ENCODE measurements around the gene LRMDA.

The LRMDA gene

GRCh38 chr10:75695994-75696393 is 264.6 kb downstream of the LRMDA start:
- Histone ChIP-seq H3F3A (ENCODE audit: low read depth) (no peaks in the 10 kb centered on the region), H4K20me1 (ENCODE audit: insufficient read depth, low read length, poor library complexity, severe bottlenecking) (no peaks in the 10 kb centered on the region), H3K9me3 (ENCODE audit: insufficient read depth, low read depth, low read length) (no peaks in the 10 kb centered on the region), H3K9ac (ENCODE audit: low read depth, low read length, poor library complexity, severe bottlenecking) (no peak overlapping the region), H3K79me2 (ENCODE audit: insufficient read depth, low read length) (no peaks in the 10 kb centered on the region), H2AFZ (ENCODE audit: low read length) (no peak overlapping the region), H3K4me1 (ENCODE audit: insufficient read depth, low read length, poor library complexity, severe bottlenecking) (no peaks in the 10 kb centered on the region), H3K4me2 (ENCODE audit: low read depth, low read length, poor library complexity, severe bottlenecking) (no peak overlapping the region), H3K4me3 (ENCODE audit: low read length, poor library complexity, severe bottlenecking) (no peak overlapping the region), H3K27me3 (ENCODE audit: insufficient read depth, low read length, poor library complexity, severe bottlenecking) (no peaks in the 10 kb centered on the region), H3K9me2 (replicated peaks; ENCODE audit: low read depth, low read length) (no peaks in the 10 kb centered on the region), H3K36me3 (ENCODE audit: insufficient read depth, low read length) (no peaks in the 10 kb centered on the region)
- TF ChIP-seq, protein P1, sequence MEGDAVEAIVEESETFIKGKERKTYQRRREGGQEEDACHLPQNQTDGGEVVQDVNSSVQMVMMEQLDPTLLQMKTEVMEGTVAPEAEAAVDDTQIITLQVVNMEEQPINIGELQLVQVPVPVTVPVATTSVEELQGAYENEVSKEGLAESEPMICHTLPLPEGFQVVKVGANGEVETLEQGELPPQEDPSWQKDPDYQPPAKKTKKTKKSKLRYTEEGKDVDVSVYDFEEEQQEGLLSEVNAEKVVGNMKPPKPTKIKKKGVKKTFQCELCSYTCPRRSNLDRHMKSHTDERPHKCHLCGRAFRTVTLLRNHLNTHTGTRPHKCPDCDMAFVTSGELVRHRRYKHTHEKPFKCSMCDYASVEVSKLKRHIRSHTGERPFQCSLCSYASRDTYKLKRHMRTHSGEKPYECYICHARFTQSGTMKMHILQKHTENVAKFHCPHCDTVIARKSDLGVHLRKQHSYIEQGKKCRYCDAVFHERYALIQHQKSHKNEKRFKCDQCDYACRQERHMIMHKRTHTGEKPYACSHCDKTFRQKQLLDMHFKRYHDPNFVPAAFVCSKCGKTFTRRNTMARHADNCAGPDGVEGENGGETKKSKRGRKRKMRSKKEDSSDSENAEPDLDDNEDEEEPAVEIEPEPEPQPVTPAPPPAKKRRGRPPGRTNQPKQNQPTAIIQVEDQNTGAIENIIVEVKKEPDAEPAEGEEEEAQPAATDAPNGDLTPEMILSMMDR (conservative IDR thresholded peaks at IDR 0.05; ENCODE audit: low read length), result no peak
- no peak for TF ChIP-seq EZH2phosphoT487 (IDR thresholded peaks at IDR 0.05; ENCODE audit: borderline replicate concordance)

DNA sequence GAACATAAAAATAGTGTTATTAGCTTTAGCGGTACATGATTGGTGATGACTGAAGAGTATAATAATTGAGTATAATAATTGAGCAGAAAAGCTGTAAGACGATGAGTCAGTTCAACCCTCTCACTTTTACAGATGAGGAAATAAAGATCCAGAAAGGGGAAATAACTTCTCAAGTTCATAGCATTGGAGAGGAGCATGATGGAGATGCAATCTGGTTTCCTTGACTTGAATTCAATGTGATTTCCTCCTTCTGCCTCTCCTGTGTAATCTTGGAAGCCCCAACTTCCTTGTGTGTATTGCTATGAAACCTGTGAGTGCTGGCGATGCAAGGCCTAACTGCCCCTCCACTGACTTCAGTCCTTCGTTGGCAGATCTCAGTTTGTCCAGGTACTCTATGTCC is 265.1 kb downstream of the LRMDA start:
- H4K20me1 ChIP-seq (ENCODE audit: insufficient read depth, low read length, poor library complexity, severe bottlenecking), result no peaks in the 10 kb centered on the region
- H3K9me3 ChIP-seq (ENCODE audit: insufficient read depth, low read depth, low read length), result no peaks in the 10 kb centered on the region
- no peaks in the 10 kb centered on the region for H3K36me3 ChIP-seq (ENCODE audit: insufficient read depth, low read length)
- H3F3A ChIP-seq (ENCODE audit: low read depth), result no peaks in the 10 kb centered on the region
- H3K27me3 ChIP-seq (ENCODE audit: insufficient read depth, low read length, poor library complexity, severe bottlenecking), result no peaks in the 10 kb centered on the region
- no peak overlapping the region for H3K9ac ChIP-seq (ENCODE audit: low read depth, low read length, poor library complexity, severe bottlenecking)
- no peak overlapping the region for H3K4me2 ChIP-seq (ENCODE audit: low read depth, low read length, poor library complexity, severe bottlenecking)
- H3K79me2 ChIP-seq (ENCODE audit: insufficient read depth, low read length), result no peaks in the 10 kb centered on the region
- no peak overlapping the region for H3K4me3 ChIP-seq (ENCODE audit: low read length, poor library complexity, severe bottlenecking)
- no peaks in the 10 kb centered on the region for H3K4me1 ChIP-seq (ENCODE audit: insufficient read depth, low read length, poor library complexity, severe bottlenecking)
- no peaks in the 10 kb centered on the region for H3K9me2 ChIP-seq (replicated peaks; ENCODE audit: low read depth, low read length)
- TF ChIP-seq EZH2phosphoT487 (IDR thresholded peaks at IDR 0.05; ENCODE audit: borderline replicate concordance), result no peak
- TF ChIP-seq, protein P1 (conservative IDR thresholded peaks at IDR 0.05; ENCODE audit: low read length), result no peak
- no peak overlapping the region for H2AFZ ChIP-seq (ENCODE audit: low read length)

DNA sequence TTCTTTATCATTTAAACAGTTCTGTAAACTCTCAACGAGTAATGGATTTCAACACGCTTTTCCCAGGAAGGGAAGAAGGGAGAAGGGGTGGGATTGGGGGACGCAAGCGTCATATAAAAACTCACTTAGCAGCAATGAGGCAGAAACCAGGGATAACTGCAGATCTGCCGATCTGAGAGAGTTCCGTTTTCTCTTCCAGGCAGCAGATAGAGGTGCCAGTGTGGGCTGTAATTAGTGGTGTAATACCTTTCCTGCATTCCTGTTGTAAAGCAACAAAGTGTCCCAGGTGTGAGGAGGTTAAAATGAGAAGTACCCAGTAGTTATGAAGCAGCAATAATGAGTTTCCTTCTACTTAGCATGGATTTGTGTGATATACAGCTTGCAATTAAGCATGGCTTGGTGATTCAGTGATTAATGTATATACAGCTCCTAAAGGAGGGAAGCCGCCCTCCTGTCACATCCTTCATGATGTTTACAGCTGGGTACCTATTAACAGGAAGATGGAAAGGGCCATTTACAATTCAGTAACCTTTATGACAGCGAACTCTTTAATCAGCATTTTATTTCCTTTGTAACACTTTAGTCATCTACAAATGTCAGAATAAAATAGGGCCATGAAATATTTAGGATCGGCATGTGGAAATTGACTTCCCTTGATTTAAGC is 271.9 kb downstream of the LRMDA start:
- H3K79me2 ChIP-seq (ENCODE audit: insufficient read depth, low read length), result no peaks in the 10 kb centered on the region
- no peaks in the 10 kb centered on the region for H4K20me1 ChIP-seq (ENCODE audit: insufficient read depth, low read length, poor library complexity, severe bottlenecking)
- H3K9me3 ChIP-seq (ENCODE audit: insufficient read depth, low read depth, low read length), result no peaks in the 10 kb centered on the region
- H3K36me3 ChIP-seq (ENCODE audit: insufficient read depth, low read length), result no peaks in the 10 kb centered on the region
- H3K27me3 ChIP-seq (ENCODE audit: insufficient read depth, low read length, poor library complexity, severe bottlenecking), result no peaks in the 10 kb centered on the region
- H3K4me2 ChIP-seq (ENCODE audit: low read depth, low read length, poor library complexity, severe bottlenecking), result no peak overlapping the region
- no peaks in the 10 kb centered on the region for H3K9me2 ChIP-seq (replicated peaks; ENCODE audit: low read depth, low read length)
- TF ChIP-seq EZH2phosphoT487 (IDR thresholded peaks at IDR 0.05; ENCODE audit: borderline replicate concordance), result no peak
- TF ChIP-seq, protein P1 (conservative IDR thresholded peaks at IDR 0.05; ENCODE audit: low read length), result no peak
- no peak overlapping the region for H3K4me3 ChIP-seq (ENCODE audit: low read length, poor library complexity, severe bottlenecking)
- peaks cover 10% of the 10 kb centered on the region for H3K4me1 ChIP-seq (ENCODE audit: insufficient read depth, low read length, poor library complexity, severe bottlenecking)
- H3F3A ChIP-seq (ENCODE audit: low read depth), result no peaks in the 10 kb centered on the region
- H3K9ac ChIP-seq (ENCODE audit: low read depth, low read length, poor library complexity, severe bottlenecking), result no peak overlapping the region
- H2AFZ ChIP-seq (ENCODE audit: low read length), result no peak overlapping the region

All from Loucy (cell line).